Measurements from ENCODE around the gene KRTAP5-8.
"Not testable (repeated sequence)": the region's sequence is repeated elsewhere in the genome, so short reads cannot be mapped to it uniquely, and the experiment has no call there.

Gene KRTAP5-8

GRCh38 chr11:71527576-71528210 is 10.1 kb upstream of the KRTAP5-8 start:
- no peak for TF ChIP-seq CTCF (IDR thresholded peaks at IDR 0.05; ENCODE audit: low read depth, low read length, missing control alignments)
- DNase-seq (ENCODE audit: low read depth), result no peak
- H3K4me3 ChIP-seq (ENCODE audit: low read depth, low read length), result no peak overlapping the region
- in situ Hi-C loops (cut with HindIII; ENCODE audit: low sequenced_read_pairs), result no loop called here

DNA sequence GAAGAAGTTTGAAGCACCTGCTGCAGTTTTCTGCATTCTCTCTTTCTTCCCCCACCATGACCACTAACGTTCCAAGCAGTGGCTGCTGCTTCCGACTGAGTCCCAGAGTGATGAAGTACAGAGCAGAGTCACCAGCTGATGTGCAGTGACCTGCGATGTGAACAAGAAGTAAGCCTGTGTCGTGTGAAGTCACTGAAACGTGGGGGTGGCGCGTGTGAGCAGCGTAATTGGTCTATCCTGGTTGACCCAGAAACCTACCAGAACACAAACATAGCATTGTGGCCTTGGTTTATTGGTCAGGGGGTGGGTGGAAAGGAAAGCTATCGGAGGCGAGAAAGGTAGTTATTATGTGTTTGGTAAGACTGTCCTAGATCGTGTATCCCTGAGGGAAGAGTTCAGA is 7.2 kb upstream of the KRTAP5-8 start:
- in situ Hi-C loops (cut with HindIII; ENCODE audit: low sequenced_read_pairs), result no loop called here
- DNase-seq (ENCODE audit: low read depth), result no peak
- H3K4me3 ChIP-seq (ENCODE audit: low read depth, low read length), result no peak overlapping the region
- no peak for TF ChIP-seq CTCF (IDR thresholded peaks at IDR 0.05; ENCODE audit: low read depth, low read length, missing control alignments)

DNA sequence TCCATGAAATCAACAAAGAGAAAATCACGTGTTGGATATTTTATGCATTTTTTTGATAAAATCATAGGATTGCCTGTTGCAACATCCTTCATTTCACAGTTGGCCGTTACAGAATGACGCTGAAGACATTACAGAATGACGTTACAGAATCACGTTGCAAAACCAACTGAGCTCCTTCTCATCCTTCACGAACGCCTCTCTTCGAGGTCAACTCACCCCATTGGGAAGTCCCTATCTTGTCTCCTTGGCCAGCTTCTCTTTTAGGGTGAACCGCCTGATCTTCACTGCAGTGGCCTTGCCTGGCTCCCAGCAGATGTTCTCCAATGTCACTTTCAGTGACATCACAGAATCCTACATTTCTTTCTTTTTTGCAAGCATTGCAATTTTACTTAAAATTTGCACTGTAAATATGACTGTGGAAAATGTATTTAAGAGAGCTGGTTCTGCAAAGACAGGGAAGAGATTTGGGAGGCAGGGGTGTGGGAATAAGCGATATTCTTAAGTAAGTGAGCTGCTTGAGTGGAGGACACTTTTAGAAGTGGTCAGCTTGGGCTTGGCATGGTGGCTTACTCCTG is 5.7 kb upstream of the KRTAP5-8 start:
- H3K4me3 ChIP-seq (ENCODE audit: low read depth, low read length), result no peak overlapping the region
- no peak for TF ChIP-seq CTCF (IDR thresholded peaks at IDR 0.05; ENCODE audit: low read depth, low read length, missing control alignments)
- in situ Hi-C loops (cut with HindIII; ENCODE audit: low sequenced_read_pairs), result no loop called here
- no peak for DNase-seq (ENCODE audit: low read depth)

DNA sequence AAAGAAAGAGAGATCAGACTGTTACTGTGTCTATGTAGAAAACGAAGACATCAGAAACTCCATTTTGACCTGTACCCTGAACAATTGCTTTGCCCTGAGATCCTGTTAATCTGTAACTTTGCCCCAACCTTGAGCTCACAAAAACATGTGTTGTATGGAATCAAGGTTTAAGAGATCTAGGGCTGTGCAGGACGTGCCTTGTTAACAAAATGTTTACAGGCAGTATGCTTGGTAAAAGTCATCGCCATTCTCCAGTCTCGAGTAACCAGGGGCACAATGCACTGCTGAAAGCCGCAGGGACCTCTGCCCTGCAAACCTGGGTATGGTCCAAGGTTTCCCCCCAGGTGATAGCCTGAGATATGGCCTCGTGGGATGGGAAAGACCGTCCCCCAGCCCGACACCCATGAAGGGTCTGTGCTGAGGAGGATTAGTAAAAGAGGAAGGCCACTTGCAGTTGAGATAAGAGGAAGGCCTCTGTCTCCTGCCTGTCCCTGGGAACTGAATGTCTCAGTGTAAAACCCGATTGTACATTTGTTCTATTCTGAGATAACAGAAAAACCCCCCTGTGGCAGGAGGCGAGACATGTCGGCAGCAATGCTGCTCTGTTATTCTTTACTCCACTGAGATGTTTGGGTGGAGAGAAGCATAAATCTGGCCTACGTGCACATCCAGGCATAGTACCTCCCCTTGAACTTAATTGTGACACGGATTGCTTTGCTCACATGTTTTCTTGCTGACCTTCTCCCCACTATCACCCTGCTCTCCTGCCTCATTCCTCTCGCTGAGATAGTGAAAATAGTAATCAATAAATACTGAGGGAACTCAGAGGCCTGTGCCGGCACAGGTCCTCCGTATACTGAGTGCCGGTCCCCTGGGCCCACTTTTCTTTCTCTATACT is 2.9 kb upstream of the KRTAP5-8 start:
- DNase-seq (ENCODE audit: low read depth); in situ Hi-C loops (cut with HindIII; ENCODE audit: low sequenced_read_pairs); H3K4me3 ChIP-seq (ENCODE audit: low read depth, low read length): not testable (repeated sequence)

DNA sequence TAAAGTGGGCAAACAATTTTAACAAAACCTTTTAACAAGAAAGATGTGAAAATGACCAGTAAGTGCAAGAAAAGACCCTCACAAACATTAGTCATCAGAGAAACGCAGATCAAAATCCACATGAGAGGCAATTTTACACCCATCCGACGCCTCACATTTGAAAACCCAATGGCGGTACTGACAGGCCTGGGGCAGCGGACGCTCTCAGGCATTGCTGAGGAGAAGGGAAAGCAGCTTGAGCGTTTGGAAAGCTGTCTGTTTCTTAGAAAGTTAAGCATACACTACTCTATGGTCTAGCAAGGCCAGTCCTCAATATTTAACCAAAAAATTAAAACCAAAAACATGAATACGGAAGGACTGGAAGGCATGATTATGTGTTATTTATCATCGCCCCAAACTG is 2.0 kb upstream of the KRTAP5-8 start:
- no peak for TF ChIP-seq CTCF (IDR thresholded peaks at IDR 0.05; ENCODE audit: low read depth, low read length, missing control alignments)
- in situ Hi-C loops (cut with HindIII; ENCODE audit: low sequenced_read_pairs), result no loop called here
- H3K4me3 ChIP-seq (ENCODE audit: low read depth, low read length), result no peak overlapping the region
- DNase-seq (ENCODE audit: low read depth), result no peak

DNA sequence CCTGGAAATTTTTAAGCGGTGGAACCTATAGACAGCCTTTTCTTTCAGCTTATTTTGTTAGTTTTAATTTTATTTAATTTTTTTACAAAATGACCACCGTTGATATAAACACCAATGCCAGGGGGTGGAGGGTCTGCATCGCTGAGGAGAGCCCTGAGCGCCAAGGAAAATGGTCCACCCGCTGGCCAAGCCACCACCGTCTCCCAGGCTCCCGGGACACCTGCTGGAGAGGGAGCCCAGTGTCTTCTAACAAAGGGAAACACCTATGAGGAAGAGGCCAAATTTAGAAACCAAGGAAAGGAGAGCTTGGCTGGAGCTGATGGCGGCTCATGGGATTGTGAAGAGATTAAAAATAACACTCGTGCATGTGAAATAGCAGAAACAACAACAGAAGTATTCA is 288 bp upstream of the KRTAP5-8 start:
- no peak for TF ChIP-seq CTCF (IDR thresholded peaks at IDR 0.05; ENCODE audit: low read depth, low read length, missing control alignments)
- H3K4me3 ChIP-seq (ENCODE audit: low read depth, low read length), result no peak overlapping the region
- in situ Hi-C loops (cut with HindIII; ENCODE audit: low sequenced_read_pairs), result no loop called here
- DNase-seq (ENCODE audit: low read depth), result no peak

DNA sequence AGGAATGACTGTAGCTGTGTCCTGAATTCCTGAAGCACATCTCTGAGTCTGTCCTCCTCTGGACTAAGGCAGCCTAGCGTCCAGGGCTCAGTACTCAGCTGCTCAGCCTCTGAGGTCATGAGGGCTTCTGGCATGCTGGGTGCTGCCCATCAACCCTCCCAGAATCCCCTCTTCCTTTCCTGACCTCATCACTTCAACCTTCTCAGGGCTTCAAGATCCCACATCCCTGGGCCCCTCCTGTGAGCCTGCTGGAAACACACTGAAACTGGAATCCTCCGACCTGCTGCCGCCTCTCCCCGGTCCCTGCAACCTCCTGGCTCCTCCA is 803 bp downstream of the KRTAP5-8 start:
- H3K4me3 ChIP-seq (ENCODE audit: low read depth, low read length), result no peak overlapping the region

More for the DNA sequence above, 803 bp downstream of the KRTAP5-8 start:
- in situ Hi-C loops (cut with HindIII; ENCODE audit: low sequenced_read_pairs), result no loop called here
- DNase-seq (ENCODE audit: low read depth), result no peak
- TF ChIP-seq CTCF (IDR thresholded peaks at IDR 0.05; ENCODE audit: low read depth, low read length, missing control alignments), result no peak

Measured in astrocyte of the cerebellum (primary cell).